AG10803 (cell line): Measurements from ENCODE around the gene TBC1D19.

Source experiments
- DNase-seq: peaks from one replicate; pipeline ENCODE4 v3.0.0; 2010; ENCODE audit warnings: low read depth
- H3K4me3 ChIP-seq: 2 replicates; pipeline ENCODE4 v1.5.1; 2011; ENCODE audit warnings: mild to moderate bottlenecking, low read length, control low read depth
- TF ChIP-seq, protein P1 (sequence below): conservative IDR thresholded peaks from 2 replicates; pipeline ENCODE4 v1.5.1; 2011; ENCODE audit warnings: mild to moderate bottlenecking, low read length, control low read depth, inconsistent platforms

TBC1D19 gene

GRCh38 chr4:26779674-26780073 lies 195.8 kb downstream of the TBC1D19 start:
- no peak overlapping the region for H3K4me3 ChIP-seq
- TF ChIP-seq, protein P1, sequence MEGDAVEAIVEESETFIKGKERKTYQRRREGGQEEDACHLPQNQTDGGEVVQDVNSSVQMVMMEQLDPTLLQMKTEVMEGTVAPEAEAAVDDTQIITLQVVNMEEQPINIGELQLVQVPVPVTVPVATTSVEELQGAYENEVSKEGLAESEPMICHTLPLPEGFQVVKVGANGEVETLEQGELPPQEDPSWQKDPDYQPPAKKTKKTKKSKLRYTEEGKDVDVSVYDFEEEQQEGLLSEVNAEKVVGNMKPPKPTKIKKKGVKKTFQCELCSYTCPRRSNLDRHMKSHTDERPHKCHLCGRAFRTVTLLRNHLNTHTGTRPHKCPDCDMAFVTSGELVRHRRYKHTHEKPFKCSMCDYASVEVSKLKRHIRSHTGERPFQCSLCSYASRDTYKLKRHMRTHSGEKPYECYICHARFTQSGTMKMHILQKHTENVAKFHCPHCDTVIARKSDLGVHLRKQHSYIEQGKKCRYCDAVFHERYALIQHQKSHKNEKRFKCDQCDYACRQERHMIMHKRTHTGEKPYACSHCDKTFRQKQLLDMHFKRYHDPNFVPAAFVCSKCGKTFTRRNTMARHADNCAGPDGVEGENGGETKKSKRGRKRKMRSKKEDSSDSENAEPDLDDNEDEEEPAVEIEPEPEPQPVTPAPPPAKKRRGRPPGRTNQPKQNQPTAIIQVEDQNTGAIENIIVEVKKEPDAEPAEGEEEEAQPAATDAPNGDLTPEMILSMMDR, result no peak
- peak; percentile 67 for DNase-seq

DNA sequence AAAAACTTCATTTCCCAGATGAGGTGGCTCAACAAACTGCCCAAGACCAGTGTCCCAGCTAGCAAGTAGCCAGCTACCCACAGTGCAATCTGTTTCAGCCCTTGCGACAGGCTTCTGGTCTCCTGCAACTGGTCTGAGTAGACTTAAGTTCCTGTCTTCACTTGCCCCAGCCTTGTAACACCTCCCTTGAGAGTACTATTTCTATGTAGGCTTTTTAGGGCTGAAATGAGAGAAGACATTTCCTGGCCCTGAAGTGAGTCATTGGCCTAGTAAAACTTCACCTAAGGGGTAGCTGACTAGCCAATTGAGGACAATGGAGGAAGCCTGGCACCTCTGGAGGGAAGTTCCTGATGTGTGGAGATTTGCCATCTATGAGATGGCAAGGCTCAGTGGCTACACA lies 196.7 kb downstream of the TBC1D19 start:
- no peak overlapping the region for H3K4me3 ChIP-seq
- TF ChIP-seq, protein P1, result no peak
- peak; percentile 43 for DNase-seq

DNA sequence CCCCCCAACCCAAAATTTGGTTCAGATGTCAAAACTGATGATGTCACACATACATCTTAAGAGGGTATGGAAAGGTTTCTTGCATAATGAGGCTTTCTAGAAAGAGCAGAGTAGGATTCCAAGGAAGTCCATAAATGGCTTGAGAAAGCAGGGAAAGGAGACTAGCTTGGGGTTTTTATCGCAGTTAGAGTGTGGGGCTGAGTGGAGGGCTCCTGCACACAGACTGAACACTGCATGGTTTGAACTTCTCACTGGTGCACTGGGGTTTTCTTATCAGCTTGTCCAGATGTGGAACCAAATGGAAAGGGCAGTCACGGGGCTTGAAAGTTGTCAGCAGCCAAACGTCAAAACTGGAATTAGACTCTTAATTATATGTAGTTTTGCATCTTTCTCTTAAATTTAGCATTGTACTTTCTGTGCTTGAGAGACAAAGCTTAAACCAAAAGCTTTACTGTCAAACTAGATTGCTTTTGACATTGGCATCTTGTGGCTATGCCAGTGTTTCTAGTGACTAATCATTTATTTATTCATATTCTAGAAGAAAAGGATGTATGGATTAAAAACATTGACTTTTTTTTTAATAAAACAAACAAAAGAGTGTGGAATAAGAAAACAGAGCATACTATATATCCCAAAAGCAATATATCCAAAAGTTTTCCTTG lies 198.4 kb downstream of the TBC1D19 start:
- DNase-seq, result no peak
- no peak overlapping the region for H3K4me3 ChIP-seq
- TF ChIP-seq, protein P1, result no peak

GRCh38 chr4:26782830-26783202 lies 198.9 kb downstream of the TBC1D19 start:
- TF ChIP-seq, protein P1, result no peak
- DNase-seq, result no peak
- no peak overlapping the region for H3K4me3 ChIP-seq

DNA sequence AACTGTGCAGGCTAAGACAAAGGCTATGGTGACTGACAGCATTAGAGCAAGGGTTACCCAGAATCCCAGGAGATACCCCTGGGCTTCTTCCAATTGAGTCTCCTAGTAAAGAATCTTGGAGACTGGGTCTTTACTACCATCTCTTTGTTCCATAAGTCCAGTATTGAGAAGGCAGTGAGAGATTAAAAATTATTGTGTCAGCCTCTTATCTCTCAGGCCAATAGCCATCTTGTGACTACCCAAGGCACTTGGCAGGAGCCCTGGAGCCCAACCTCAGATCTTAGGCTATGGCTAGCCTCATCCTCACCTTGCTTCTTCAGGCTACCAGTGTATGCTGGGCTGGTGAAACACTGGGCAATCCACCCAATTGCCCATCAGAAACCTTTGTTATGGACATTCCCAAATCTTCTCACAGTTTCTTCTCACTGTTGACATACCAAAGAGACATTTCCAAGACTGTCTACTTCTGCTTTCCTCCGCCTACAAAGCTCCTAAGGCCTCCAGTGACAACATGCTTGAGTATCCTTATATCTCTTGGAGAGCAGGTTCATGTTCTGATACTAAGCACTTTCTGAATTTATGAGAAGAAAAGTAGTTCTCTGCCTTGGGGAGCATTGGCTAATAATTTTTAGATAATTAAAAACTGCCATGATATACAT lies 200.5 kb downstream of the TBC1D19 start:
- no peak overlapping the region for H3K4me3 ChIP-seq
- no peak for DNase-seq
- TF ChIP-seq, protein P1, result no peak

DNA sequence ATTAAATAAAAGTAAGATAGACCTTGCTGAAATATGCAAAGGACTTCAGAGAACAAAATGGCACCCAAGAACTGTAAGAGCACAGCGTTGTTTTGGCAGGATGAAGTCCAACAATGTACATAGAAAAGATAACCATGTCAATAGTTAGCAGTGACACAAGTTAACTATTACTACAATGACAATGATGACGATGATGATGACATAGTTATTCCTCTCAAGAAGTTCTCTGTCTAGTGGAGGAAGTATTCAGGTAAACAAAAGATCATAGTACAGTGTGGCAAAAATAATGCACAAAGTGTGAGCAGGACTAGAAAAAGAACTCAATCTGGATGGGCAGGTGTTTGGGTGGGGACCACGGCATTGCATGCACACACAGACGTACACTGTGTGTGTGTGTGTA lies 201.4 kb downstream of the TBC1D19 start:
- H3K4me3 ChIP-seq, result no peak overlapping the region
- TF ChIP-seq, protein P1, result no peak
- DNase-seq, result no peak

- H3K4me3 ChIP-seq, result no peak overlapping the region
- DNase-seq, result no peak
- TF ChIP-seq, protein P1, result no peak
These were observed 201.9 kb downstream of the TBC1D19 start for GRCh38 chr4:26785810-26786209.
